Retinal pigment epithelial cell (primary cell): ENCODE results near the gene CASP3.

ENCODE experiments used
- DNase-seq: peaks from one replicate; pipeline ENCODE4 v3.0.0-alpha.2; 2010; ENCODE audit warnings: low read depth
- H3K4me3 ChIP-seq: 2 replicates; pipeline ENCODE4 v1.5.1; 2011; ENCODE audit warnings: mild to moderate bottlenecking, low read length, control low read depth, moderate library complexity
- TF ChIP-seq, protein P1 (sequence below): conservative IDR thresholded peaks from 2 replicates; pipeline ENCODE4 v1.5.1; 2011; ENCODE audit warnings: low read depth, low read length, control low read depth, inconsistent platforms

CASP3 gene

DNA sequence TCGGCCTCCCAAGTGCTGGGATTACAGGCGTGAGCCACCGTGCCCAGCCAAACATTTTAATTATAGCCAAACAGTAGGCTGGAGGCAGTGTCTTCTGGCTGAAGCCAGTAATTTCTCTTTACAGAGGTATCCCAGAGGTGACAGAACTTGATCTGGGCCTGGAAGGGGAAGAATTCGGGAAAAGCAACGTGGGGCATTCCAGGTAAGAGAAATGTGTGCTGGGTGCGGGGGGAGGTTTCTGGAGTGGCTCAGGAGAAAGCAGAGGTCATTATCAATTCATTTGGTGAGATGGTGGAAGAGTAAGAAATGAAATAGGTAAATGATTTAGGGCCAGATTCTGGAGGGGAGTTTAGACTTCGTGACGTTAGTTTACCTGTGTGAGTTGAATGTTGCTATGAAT is 2.7 kb upstream of the CASP3 start:
- TF ChIP-seq, protein P1, sequence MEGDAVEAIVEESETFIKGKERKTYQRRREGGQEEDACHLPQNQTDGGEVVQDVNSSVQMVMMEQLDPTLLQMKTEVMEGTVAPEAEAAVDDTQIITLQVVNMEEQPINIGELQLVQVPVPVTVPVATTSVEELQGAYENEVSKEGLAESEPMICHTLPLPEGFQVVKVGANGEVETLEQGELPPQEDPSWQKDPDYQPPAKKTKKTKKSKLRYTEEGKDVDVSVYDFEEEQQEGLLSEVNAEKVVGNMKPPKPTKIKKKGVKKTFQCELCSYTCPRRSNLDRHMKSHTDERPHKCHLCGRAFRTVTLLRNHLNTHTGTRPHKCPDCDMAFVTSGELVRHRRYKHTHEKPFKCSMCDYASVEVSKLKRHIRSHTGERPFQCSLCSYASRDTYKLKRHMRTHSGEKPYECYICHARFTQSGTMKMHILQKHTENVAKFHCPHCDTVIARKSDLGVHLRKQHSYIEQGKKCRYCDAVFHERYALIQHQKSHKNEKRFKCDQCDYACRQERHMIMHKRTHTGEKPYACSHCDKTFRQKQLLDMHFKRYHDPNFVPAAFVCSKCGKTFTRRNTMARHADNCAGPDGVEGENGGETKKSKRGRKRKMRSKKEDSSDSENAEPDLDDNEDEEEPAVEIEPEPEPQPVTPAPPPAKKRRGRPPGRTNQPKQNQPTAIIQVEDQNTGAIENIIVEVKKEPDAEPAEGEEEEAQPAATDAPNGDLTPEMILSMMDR, result no peak
- DNase-seq, result no peak
- no peak overlapping the region for H3K4me3 ChIP-seq

DNA sequence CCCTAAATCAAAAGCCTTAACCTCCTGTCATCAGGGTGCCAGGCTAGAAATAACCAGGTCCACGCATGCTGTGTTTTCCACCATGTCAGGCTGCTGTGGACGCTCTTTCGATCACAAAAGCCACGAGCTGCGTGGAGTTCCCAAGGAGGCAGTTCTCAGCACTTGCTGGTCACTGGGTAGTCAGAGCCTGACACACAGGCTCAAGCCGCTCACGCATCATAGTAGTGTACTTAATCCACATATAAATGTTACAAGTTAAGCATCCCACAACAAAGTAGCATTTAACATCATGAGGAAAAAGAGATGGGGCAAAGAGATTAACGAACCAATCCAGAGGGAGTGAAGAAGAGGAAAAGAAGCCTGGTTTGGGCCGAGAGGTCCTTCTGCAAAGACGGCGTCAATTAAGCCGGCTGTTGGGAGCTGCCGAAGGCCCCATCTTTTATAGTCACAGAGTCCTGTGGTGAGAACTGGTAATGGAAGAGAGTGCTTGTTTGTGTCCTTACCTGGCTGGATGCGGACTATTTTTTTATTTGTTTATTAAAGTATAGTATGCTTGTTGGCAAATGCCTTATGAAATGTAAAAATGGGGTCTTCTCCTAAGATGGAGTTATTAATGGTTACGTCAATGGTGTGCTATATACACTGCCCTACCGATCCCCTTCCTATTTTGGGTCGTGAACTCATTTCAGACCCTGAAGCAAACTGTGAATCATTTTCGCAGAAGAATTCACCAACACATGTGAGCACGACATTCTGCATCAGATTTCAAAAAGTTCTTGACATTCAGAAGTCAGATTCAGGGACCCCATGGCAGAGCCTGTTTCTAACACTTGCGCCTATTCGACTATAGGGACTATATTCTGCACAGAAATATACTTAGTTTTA is 966 bp upstream of the CASP3 start:
- peak overlapping the region; percentile 61 for H3K4me3 ChIP-seq
- TF ChIP-seq, protein P1, result no peak
- no peak for DNase-seq

DNA sequence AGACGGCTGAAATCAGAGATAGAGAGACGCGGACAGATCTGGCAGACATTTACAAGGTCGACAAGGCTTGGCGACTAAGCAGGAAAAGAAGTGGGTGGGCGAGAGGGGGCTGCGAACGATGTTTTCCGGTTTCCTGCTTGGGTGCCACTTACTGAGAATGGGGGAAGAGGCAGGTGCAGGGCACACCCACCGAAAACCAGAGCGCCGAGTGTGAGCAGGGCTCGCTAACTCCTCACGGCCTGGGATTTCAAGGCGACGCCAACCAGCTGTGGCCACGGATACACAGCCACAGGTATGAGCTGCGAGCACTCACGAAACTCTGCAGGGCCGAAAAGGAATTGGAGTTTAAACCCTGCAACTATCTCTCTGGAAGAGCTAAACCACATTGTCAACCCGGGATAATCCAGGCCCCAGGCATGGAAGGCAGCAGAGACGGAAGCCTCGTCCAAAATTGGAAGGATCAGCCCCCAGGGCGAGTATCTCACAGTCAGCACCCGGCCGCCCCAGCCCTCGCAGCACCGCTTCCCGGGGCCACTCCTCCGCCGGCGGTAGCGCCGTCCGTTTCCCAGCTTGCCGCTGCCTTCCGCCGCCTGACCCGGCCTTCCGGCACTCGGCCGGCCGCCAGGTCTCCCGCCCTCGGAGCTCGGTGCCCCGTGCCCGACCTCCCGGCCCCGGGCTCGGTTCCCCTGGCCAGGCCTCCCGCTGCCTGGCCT is 778 bp downstream of the CASP3 start:
- TF ChIP-seq, protein P1, result no peak
- no peak for DNase-seq
- peak overlapping the region; percentile 87 for H3K4me3 ChIP-seq

DNA sequence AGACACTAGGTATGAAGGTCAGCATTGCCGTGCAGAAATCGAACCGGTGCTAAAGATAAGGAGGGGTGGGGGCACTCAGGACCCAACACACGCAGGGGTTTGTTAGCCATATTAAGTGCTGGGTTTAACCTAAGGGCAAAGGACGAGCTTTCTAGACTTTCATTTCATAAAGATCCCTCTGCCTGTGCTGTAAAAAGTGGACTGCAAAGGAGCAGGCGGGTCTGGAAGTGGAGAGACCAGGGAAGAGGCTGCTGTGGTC is 1.3 kb downstream of the CASP3 start:
- TF ChIP-seq, protein P1, result no peak
- H3K4me3 ChIP-seq, result peak overlapping the region; percentile 87
- DNase-seq, result no peak

DNA sequence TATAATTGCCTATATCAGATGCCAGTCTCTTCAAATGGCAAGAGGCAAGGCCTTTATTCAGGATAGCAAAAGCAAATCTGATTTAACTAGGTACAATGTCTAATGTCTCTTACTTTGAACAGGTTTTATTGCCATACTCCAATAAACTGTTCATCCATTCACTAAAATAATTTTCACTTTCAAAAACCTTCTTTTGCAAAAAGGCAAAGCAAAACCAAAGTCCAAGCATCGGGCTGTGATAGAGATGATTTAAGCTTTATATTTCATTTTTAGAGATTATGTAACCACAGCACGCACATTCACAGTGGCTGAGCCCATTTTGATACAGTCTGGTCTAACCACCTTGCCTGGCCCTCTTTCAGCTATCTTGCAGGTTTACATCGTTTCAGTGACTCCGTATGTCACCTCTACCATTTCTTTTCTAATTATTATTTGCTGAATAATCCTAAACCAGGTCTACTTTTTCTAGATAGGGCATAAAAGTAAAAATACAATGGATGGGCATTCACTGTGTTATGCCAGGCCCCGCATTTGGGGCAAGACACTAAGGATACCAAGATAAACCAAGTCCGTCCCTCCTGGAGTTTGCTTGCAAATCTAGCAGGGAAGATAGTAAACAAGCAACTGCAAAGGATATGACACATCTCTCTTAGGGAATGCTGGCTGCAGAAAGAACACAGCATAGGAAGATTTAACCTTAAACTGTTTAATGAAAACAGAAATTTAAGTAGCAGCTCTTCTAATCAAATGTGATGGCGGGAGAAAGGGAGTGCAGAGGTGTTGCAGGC is 1.8 kb downstream of the CASP3 start:
- TF ChIP-seq, protein P1, result no peak
- peak overlapping the region; percentile 87 for H3K4me3 ChIP-seq
- DNase-seq, result no peak

DNA sequence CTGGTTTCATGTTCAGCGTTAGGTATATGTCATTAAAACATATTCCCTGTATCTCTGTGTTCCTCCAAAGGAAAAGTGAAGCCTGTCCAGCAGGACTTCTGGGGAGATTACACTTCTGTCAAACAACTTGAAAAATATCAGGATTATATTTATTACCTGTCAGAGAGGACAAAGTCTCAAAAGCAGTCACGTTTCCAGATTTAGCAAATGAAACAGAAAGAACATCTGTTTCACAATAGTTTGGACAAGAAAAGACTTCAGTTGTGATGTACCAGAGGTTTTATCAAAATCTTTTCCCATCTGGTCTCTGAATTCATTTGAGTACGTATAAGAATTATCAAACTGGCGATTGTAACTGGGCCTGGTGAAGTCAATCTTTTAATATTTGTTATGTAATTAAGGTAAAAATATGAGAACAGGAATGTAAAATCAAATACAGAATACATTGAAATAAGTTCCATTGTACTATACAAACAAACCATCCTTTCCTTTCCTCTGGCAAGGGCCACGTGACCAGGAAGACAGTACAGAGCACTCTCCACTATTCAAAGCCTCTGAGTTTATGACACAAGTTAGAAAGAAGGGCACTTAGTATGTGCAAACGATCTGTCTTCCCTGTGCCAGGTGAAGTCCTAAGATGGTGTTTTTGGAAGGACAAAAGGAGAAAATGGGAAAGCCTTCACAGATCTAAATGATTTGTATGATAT is 3.2 kb downstream of the CASP3 start:
- H3K4me3 ChIP-seq, result no peak overlapping the region
- TF ChIP-seq, protein P1, result no peak
- no peak for DNase-seq
